ENCODE measurements around the gene TAAR8. TPM values are rescaled to one million over a fixed set of nuclear protein-coding genes. Genes with fewer than 3 reads are reported as not detected.

Gene TAAR8
- total RNA-seq, 1 donor from 2014 or later = not detected

- Mint-ChIP-seq H3K4me1 (peaks cover 14% of the 10 kb centered on the region), H3K36me3 (no peaks in the 10 kb centered on the region), H3K9me3 (no peaks in the 10 kb centered on the region), H3K4me3 (no peak overlapping the region), H3K27me3 (ENCODE audit: insufficient read depth, low read depth) (no peaks in the 10 kb centered on the region), H3K27ac (no peak overlapping the region)
- Histone ChIP-seq H3K36me3 (no peaks in the 10 kb centered on the region), H3K4me2 (no peak overlapping the region), H3K4me1 (peaks cover 27% of the 10 kb centered on the region), H3K79me2 (ENCODE audit: low read depth) (no peaks in the 10 kb centered on the region), H3K27me3 (no peaks in the 10 kb centered on the region), H3K9me3 (ENCODE audit: low read depth) (no peaks in the 10 kb centered on the region), H4K20me1 (ENCODE audit: low read depth) (no peaks in the 10 kb centered on the region), H2AFZ (replicated peaks) (no peak overlapping the region), H3K9ac (no peak overlapping the region), H3K4me3 (no peak overlapping the region), H3K27ac (no peak overlapping the region), H3F3A (ENCODE audit: low read depth) (no peaks in the 10 kb centered on the region)
- DNase-seq (ENCODE audit: low spot score) = no peak
- TF ChIP-seq EZH2 (IDR thresholded peaks at IDR 0.05) (no peak), EZH2phosphoT487 (IDR thresholded peaks at IDR 0.05) (no peak)
- TF ChIP-seq, protein P1, sequence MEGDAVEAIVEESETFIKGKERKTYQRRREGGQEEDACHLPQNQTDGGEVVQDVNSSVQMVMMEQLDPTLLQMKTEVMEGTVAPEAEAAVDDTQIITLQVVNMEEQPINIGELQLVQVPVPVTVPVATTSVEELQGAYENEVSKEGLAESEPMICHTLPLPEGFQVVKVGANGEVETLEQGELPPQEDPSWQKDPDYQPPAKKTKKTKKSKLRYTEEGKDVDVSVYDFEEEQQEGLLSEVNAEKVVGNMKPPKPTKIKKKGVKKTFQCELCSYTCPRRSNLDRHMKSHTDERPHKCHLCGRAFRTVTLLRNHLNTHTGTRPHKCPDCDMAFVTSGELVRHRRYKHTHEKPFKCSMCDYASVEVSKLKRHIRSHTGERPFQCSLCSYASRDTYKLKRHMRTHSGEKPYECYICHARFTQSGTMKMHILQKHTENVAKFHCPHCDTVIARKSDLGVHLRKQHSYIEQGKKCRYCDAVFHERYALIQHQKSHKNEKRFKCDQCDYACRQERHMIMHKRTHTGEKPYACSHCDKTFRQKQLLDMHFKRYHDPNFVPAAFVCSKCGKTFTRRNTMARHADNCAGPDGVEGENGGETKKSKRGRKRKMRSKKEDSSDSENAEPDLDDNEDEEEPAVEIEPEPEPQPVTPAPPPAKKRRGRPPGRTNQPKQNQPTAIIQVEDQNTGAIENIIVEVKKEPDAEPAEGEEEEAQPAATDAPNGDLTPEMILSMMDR (IDR thresholded peaks at IDR 0.05) = no peak
Measured at GRCh38 chr6:132569170-132569569, 16.7 kb downstream of the TAAR8 start.

DNA sequence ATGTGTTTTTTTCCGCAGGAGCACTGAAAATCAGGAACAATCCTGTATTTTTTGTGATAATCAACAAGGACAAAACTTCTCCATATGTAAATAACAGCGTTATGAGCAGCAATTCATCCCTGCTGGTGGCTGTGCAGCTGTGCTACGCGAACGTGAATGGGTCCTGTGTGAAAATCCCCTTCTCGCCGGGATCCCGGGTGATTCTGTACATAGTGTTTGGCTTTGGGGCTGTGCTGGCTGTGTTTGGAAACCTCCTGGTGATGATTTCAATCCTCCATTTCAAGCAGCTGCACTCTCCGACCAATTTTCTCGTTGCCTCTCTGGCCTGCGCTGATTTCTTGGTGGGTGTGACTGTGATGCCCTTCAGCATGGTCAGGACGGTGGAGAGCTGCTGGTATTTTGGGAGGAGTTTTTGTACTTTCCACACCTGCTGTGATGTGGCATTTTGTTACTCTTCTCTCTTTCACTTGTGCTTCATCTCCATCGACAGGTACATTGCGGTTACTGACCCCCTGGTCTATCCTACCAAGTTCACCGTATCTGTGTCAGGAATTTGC, 17.8 kb downstream of the TAAR8 start, which contains the start of gene TAAR6:
TSS of gene TAAR6 (plus strand) at position 102 of the 557 bp plus-strand sequence. CDS start at position 102, 0 bp downstream.
- Mint-ChIP-seq H3K4me1 (peaks cover 14% of the 10 kb centered on the region), H3K27ac (no peak within 1 kb of the TSS), H3K36me3 (no peaks in the 10 kb centered on the region), H3K9me3 (no peaks in the 10 kb centered on the region), H3K27me3 (ENCODE audit: insufficient read depth, low read depth) (no peaks in the 10 kb centered on the region), H3K4me3 (no peak within 1 kb of the TSS)
- H2AFZ ChIP-seq (replicated peaks) = peak within 1 kb of the TSS; percentile 74
- no peaks in the 10 kb centered on the region for H3K27me3 ChIP-seq
- H3K36me3 ChIP-seq = no peaks in the 10 kb centered on the region
- H3K9me3 ChIP-seq (ENCODE audit: low read depth) = no peaks in the 10 kb centered on the region
- H3K9ac ChIP-seq = no peak within 1 kb of the TSS
- DNase-seq (ENCODE audit: low spot score) = no peak
- no peak within 1 kb of the TSS for H3K4me2 ChIP-seq
- no peak within 1 kb of the TSS for H3K4me3 ChIP-seq
- peaks cover 27% of the 10 kb centered on the region for H3K4me1 ChIP-seq
- no peak within 1 kb of the TSS for H3K27ac ChIP-seq
- TF ChIP-seq, protein P1 (IDR thresholded peaks at IDR 0.05) = no peak
- no peak for TF ChIP-seq EZH2 (IDR thresholded peaks at IDR 0.05)
- TF ChIP-seq EZH2phosphoT487 (IDR thresholded peaks at IDR 0.05) = no peak
- H4K20me1 ChIP-seq (ENCODE audit: low read depth) = no peaks in the 10 kb centered on the region
- H3K79me2 ChIP-seq (ENCODE audit: low read depth) = no peaks in the 10 kb centered on the region
- H3F3A ChIP-seq (ENCODE audit: low read depth) = no peaks in the 10 kb centered on the region

GRCh38 chr6:132571774-132572173, 19.3 kb downstream of the TAAR8 start:
- Mint-ChIP-seq H3K9me3 (no peaks in the 10 kb centered on the region), H3K27ac (no peak overlapping the region), H3K27me3 (ENCODE audit: insufficient read depth, low read depth) (no peaks in the 10 kb centered on the region), H3K36me3 (no peaks in the 10 kb centered on the region), H3K4me1 (peaks cover 14% of the 10 kb centered on the region), H3K4me3 (no peak overlapping the region)
- TF ChIP-seq EZH2phosphoT487 (IDR thresholded peaks at IDR 0.05) = no peak
- TF ChIP-seq EZH2 (IDR thresholded peaks at IDR 0.05) = no peak
- TF ChIP-seq, protein P1 (IDR thresholded peaks at IDR 0.05) = no peak
- Histone ChIP-seq H3K36me3 (no peaks in the 10 kb centered on the region), H3K9me3 (ENCODE audit: low read depth) (no peaks in the 10 kb centered on the region), H3K9ac (no peak overlapping the region), H2AFZ (replicated peaks) (no peak overlapping the region), H3K27me3 (no peaks in the 10 kb centered on the region), H3K27ac (no peak overlapping the region), H3F3A (ENCODE audit: low read depth) (no peaks in the 10 kb centered on the region), H4K20me1 (ENCODE audit: low read depth) (no peaks in the 10 kb centered on the region), H3K4me2 (no peak overlapping the region), H3K4me3 (no peak overlapping the region), H3K79me2 (ENCODE audit: low read depth) (no peaks in the 10 kb centered on the region), H3K4me1 (peaks cover 27% of the 10 kb centered on the region)
- no peak for DNase-seq (ENCODE audit: low spot score)

All from neural progenitor cell (in vitro differentiated cells).